Thoracic aorta (tissue), 2 donors: ENCODE data around the gene MCUR1. TPM values are rescaled to one million over a fixed set of nuclear protein-coding genes. Genes with fewer than 3 reads are reported as not detected.
A peak's percentile ranks its signal among the peaks of the same experiment; 100 is the strongest.

Experiments used
- ATAC-seq: fragments of 150-250 bp; one replicate; pipeline ENCODE4 v1.8.0; 2017; ENCODE audit warnings: low read depth; ENCODE audit not compliant: insufficient number of reproducible peaks, low FRiP score
- DNase-seq: peaks from one replicate; pipeline ENCODE4 v3.0.0-alpha.2; 2020; ENCODE audit warnings: low spot score
- H3K27ac ChIP-seq, 2 donors: fragments of 200-600 bp; sonication (generic); 1 replicate in 1 of 2; 2 replicates in 1 of 2; pipeline ENCODE4 v1.5.1; 2016; ENCODE audit warnings: mild to moderate bottlenecking in 2 of 2, moderate library complexity in 2 of 2
- H3K27me3 ChIP-seq: fragments of 200-600 bp; sonication (generic); replicated peaks from 2 replicates; pipeline ENCODE4 v1.6.0; 2016; ENCODE audit warnings: mild to moderate bottlenecking; ENCODE audit not compliant: insufficient read depth
- H3K36me3 ChIP-seq: fragments of 200-600 bp; sonication (generic); one replicate; pipeline ENCODE4 v1.5.1; 2016
- H3K4me1 ChIP-seq, 2 donors: fragments of 200-600 bp; sonication (generic); 1 replicate in 1 of 2; 2 replicates in 1 of 2; pipeline versions ENCODE4 v1.5.1 to v1.6.0; 2016; ENCODE audit warnings: low read depth in 2 of 2, mild to moderate bottlenecking in 1 of 2; ENCODE audit not compliant: control insufficient read depth in 1 of 2
- H3K4me3 ChIP-seq: fragments of 200-600 bp; sonication (generic); 2 replicates; pipeline ENCODE4 v1.5.1; 2016; ENCODE audit warnings: mild to moderate bottlenecking
- H3K9me3 ChIP-seq: fragments of 200-600 bp; sonication (generic); 2 replicates; pipeline ENCODE4 v1.5.1; 2016
- total RNA-seq, 2 donors: library from RNA; depleted of rRNA; stranded (reverse); fragments of >200 nt; gene quantifications; one replicate each; pipeline versions ENCODE4 v1.1.0 to v1.2.3, GENCODE V29; 2016
- TF ChIP-seq, protein P1 (sequence below): fragments of 200-600 bp; sonication (generic); IDR thresholded peaks from one replicate; pipeline ENCODE4 v1.5.1; 2019; ENCODE audit warnings: antibody characterized with exemption

MCUR1 gene
- total RNA-seq, 2 donors from 2014 or later, result 9.5 to 12.2 TPM

- Histone ChIP-seq H3K9me3 (no peaks in the 10 kb centered on the region), H3K4me1 (peaks cover 17 to 43% of the 10 kb centered on the region in 2 donors), H3K4me3 (no peak overlapping the region), H3K27me3 (no peaks in the 10 kb centered on the region), H3K36me3 (no peaks in the 10 kb centered on the region), H3K27ac (peak overlapping the region in 1 of 2 donors; percentile 24)
- TF ChIP-seq, protein P1, sequence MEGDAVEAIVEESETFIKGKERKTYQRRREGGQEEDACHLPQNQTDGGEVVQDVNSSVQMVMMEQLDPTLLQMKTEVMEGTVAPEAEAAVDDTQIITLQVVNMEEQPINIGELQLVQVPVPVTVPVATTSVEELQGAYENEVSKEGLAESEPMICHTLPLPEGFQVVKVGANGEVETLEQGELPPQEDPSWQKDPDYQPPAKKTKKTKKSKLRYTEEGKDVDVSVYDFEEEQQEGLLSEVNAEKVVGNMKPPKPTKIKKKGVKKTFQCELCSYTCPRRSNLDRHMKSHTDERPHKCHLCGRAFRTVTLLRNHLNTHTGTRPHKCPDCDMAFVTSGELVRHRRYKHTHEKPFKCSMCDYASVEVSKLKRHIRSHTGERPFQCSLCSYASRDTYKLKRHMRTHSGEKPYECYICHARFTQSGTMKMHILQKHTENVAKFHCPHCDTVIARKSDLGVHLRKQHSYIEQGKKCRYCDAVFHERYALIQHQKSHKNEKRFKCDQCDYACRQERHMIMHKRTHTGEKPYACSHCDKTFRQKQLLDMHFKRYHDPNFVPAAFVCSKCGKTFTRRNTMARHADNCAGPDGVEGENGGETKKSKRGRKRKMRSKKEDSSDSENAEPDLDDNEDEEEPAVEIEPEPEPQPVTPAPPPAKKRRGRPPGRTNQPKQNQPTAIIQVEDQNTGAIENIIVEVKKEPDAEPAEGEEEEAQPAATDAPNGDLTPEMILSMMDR, result no peak
- ATAC-seq, result no peak
- no peak for DNase-seq
These were observed 48.1 kb downstream of the MCUR1 start for GRCh38 chr6:13766201-13766634.

DNA sequence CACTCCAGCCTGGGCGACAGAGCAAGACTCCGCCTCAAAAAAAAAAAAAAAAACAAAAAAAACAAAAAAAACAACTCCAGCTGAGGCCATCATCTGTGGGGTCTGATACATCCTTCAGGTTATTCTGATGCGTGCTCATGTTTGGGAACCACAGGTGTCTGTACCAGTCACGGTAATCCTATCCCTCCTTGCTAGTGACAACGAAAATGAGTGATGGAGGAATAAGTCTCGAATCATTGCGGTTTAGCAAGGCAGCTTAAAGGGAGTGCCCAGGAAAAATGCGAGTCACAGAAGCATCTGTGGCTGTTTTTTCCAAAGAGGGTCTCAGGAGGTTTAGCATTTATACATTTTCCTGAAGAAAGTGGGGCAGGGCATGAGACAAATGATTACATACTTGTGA, 48.8 kb downstream of the MCUR1 start:
- no peaks in the 10 kb centered on the region for H3K9me3 ChIP-seq
- no peaks in the 10 kb centered on the region for H3K36me3 ChIP-seq
- no peak overlapping the region for H3K4me3 ChIP-seq
- TF ChIP-seq, protein P1, result no peak
- peaks cover 20 to 50% of the 10 kb centered on the region in 2 donors for H3K4me1 ChIP-seq
- no peak for ATAC-seq
- H3K27ac ChIP-seq, result no peak overlapping the region
- H3K27me3 ChIP-seq, result no peaks in the 10 kb centered on the region
- DNase-seq, result no peak

DNA sequence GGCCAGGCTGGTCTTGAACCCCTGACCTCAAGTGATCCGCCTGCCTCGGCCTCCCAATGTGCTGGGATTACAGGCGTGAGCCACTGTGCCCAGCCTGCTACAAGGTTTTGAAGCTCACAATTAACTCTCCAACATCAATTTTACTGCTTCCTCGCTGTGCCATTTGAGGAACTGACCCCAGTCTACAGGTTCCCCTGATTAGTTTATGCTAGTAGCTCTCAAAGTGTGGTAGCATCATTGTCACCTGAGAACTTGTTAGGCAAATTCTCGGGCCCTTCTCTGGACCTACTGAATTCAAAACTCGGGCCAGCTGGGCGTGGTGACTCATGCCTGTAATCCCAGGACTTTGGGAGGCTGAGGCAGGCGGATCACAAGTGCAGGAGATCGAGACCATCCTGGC, 49.4 kb downstream of the MCUR1 start:
- ATAC-seq, result no peak
- Histone ChIP-seq H3K4me1 (peaks cover 23 to 55% of the 10 kb centered on the region in 2 donors), H3K4me3 (no peak overlapping the region), H3K36me3 (no peaks in the 10 kb centered on the region), H3K27ac (no peak overlapping the region), H3K27me3 (no peaks in the 10 kb centered on the region), H3K9me3 (no peaks in the 10 kb centered on the region)
- no peak for DNase-seq
- TF ChIP-seq, protein P1, result no peak

DNA sequence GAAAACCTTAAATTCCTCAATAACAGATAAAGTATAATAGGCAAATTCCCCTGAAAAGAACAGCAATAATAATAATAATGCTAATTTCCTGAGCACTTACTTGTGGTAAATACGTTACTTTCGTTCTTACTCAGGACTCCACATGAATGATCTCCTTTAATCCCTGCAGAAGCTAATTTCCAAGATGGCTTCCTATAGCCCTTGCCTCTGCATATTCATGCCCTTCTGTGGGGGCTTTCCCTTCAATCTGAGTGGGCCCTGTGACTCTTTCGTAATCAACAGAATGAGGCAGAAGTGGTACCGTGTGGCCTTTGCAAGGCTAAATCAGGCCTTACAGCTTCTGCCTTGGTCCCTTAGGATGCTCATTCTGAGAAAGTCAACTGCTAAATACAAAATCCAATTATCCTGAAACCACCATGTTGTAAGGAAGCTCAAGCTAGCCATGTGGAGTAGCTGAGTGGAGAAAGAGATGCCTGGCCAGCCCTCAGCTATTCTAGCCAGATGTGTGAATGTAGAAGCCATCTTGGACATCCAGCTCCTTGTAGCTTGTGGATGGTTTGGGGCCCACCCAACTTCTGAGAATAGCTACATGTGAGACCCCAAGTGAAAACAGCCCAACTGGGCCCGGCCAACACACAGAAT, 50.5 kb downstream of the MCUR1 start:
- TF ChIP-seq, protein P1, result no peak
- Histone ChIP-seq H3K4me3 (no peak overlapping the region), H3K4me1 (peaks cover 23 to 56% of the 10 kb centered on the region in 2 donors), H3K9me3 (no peaks in the 10 kb centered on the region), H3K27ac (peak overlapping the region in 1 of 2 donors; percentile 74), H3K36me3 (no peaks in the 10 kb centered on the region), H3K27me3 (no peaks in the 10 kb centered on the region)
- ATAC-seq (no peak), DNase-seq (no peak)

- H3K4me3 ChIP-seq, result peak overlapping the region; percentile 44
- DNase-seq, result peak; percentile 30
- no peaks in the 10 kb centered on the region for H3K36me3 ChIP-seq
- H3K27me3 ChIP-seq, result no peaks in the 10 kb centered on the region
- TF ChIP-seq, protein P1, result no peak
- peaks cover 23 to 51% of the 10 kb centered on the region in 2 donors for H3K4me1 ChIP-seq
- ATAC-seq, result peak; percentile 75
- no peaks in the 10 kb centered on the region for H3K9me3 ChIP-seq
- H3K27ac ChIP-seq, result peak overlapping the region; percentile 60 to 74
These were observed 51.5 kb downstream of the MCUR1 start for GRCh38 chr6:13762611-13763441.
